ENCODE results near the gene CD7.

DNA sequence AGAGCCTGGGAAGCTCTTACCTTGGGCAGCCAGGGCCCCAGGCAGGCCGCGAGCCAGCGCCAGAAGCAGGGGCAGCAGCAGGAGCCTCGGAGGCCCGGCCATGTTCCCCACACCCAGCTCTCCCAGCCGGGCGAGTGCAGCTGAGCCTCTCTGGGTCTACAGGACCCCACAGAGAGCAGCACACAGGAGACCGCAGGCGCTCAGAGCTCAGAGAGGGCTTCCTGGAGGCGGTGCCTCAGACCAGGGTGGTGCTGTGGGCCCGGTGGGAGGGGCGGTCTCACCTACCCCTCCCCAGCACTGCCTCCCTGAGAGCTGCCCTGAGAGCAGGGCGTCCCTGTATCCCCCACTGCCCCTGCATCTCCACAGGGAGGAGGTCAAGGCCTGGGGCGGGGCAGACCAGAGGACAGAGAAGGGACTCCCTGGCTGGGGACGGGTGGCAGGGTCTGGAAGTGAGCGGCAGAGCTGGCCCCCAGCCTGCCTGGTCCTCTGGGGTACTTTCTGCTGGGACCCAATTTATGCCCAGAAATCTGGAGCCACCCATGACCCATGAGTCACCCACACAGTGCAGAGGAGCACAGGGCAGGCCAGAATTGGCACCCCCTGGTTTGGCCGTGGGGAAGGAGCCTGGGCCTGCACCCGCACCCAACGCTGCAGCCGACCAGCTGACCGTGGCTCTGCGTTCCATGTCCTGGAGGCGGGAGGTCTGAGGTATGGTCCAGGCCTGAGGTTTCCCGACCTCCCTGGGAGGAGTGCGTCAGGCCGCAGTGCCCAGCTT lies at the start of gene CD7:
- TF ChIP-seq, protein P1, sequence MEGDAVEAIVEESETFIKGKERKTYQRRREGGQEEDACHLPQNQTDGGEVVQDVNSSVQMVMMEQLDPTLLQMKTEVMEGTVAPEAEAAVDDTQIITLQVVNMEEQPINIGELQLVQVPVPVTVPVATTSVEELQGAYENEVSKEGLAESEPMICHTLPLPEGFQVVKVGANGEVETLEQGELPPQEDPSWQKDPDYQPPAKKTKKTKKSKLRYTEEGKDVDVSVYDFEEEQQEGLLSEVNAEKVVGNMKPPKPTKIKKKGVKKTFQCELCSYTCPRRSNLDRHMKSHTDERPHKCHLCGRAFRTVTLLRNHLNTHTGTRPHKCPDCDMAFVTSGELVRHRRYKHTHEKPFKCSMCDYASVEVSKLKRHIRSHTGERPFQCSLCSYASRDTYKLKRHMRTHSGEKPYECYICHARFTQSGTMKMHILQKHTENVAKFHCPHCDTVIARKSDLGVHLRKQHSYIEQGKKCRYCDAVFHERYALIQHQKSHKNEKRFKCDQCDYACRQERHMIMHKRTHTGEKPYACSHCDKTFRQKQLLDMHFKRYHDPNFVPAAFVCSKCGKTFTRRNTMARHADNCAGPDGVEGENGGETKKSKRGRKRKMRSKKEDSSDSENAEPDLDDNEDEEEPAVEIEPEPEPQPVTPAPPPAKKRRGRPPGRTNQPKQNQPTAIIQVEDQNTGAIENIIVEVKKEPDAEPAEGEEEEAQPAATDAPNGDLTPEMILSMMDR (IDR thresholded peaks at IDR 0.05), result no peak
- TF ChIP-seq TCF7L2 (IDR thresholded peaks at IDR 0.05; ENCODE audit: low read depth, low read length), result no peak

Data from Panc1 (cell line).